Erythroblast (primary cell): ENCODE measurements around the gene CHEK2.

Experiments used
- GATA1 ChIP-seq: IDR thresholded peaks from 2 replicates; pipeline ENCODE4 v1.6.1; 2011; ENCODE audit warnings: low read depth, mild to moderate bottlenecking, control low read depth, low read length, moderate library complexity
- POLR2A ChIP-seq: IDR thresholded peaks from 2 replicates; pipeline ENCODE4 v1.6.1; 2011; ENCODE audit warnings: mild to moderate bottlenecking, low read length

- no peak for TF ChIP-seq POLR2A
- no peak for TF ChIP-seq GATA1
These were observed 24.9 kb downstream of the CHEK2 start for GRCh38 chr22:28716686-28717085.
